A549 (cell line): ENCODE data around the gene RABEP1. TPM values are rescaled to one million over a fixed set of nuclear protein-coding genes. Genes with fewer than 3 reads are reported as not detected.

Experiments
- ATAC-seq, 2 experiments: fragments of 200-7000 bp in 1 of 2; fragments of >200 bp in 1 of 2; cut with Nextera tagmentation in 1 of 2; cut with Tn5 transposase in 1 of 2; 3 replicates each; pipeline versions ENCODE4 v1.8.0 to v1.9.1; 2018 to 2020; ENCODE audit warnings: mild to moderate bottlenecking in 1 of 2, moderate library complexity in 1 of 2
- CTCF ChIA-PET: fragments of 300-600 bp; sonication (Branson Sonifier 250); formaldehyde crosslinking; extraction: SDS; loops from one replicate; lab custom pipeline; 2021; ENCODE audit warnings: antibody characterized with exemption, inconsistent platforms; lab: Yijun Ruan, JAX
- POLR2A ChIA-PET: fragments of 350-600 bp; formaldehyde crosslinking; extraction: SDS; loops from one replicate; lab custom pipeline; 2021; ENCODE audit warnings: antibody characterized with exemption, inconsistent platforms; lab: Yijun Ruan, JAX
- DNase-seq, 2 experiments: peaks; one replicate each; pipeline versions ENCODE4 v3.0.0 to v3.0.0-alpha.2; 2011 to 2016; ENCODE audit warnings: low read depth in 1 of 2, low spot score in 1 of 2
- FAIRE-seq: peaks from 2 replicates; lab custom pipeline; 2011; peaks lifted over from hg19 to GRCh38; lab: Jason Lieb, UNC
- H3K27ac ChIP-seq, 2 experiments: fragments of >200 bp; sonication (Bioruptor Twin); formaldehyde crosslinking; 3 replicates each; pipeline ENCODE4 v1.5.1; 2016 to 2017
- H3K4me1 ChIP-seq: fragments of >200 bp; sonication (Bioruptor Twin); formaldehyde crosslinking; 3 replicates; pipeline ENCODE4 v1.6.1; 2016
- H3K4me2 ChIP-seq: fragments of >200 bp; sonication (Bioruptor Twin); formaldehyde crosslinking; 3 replicates; pipeline ENCODE4 v1.6.1; 2016
- H3K4me3 ChIP-seq: fragments of >200 bp; sonication (Bioruptor Twin); formaldehyde crosslinking; 3 replicates; pipeline ENCODE4 v1.5.1; 2016
- H3K9me3 ChIP-seq: fragments of >200 bp; sonication (Bioruptor Twin); formaldehyde crosslinking; 3 replicates; pipeline ENCODE4 v1.6.1; 2016
- ATOH8 ChIP-seq: fragments of 250-450 bp; sonication (Bioruptor Pico); IDR thresholded peaks from 2 replicates; pipeline ENCODE4 v1.5.0; 2020; ENCODE audit warnings: low read depth, mild to moderate bottlenecking, moderate library complexity
- BCL3 ChIP-seq: fragments of >200 bp; sonication (Bioruptor Twin); formaldehyde crosslinking; IDR thresholded peaks from 3 replicates; pipeline ENCODE4 v1.6.1; 2016
- CBX8 ChIP-seq: fragments of 200-600 bp; sonication (generic); IDR thresholded peaks from 2 replicates; pipeline ENCODE4 v1.6.1; 2016
- CHD2 ChIP-seq: fragments of 150-350 bp; IDR thresholded peaks from 2 replicates; pipeline ENCODE4 v1.6.1; 2014; ENCODE audit warnings: low read length; ENCODE audit not compliant: partially characterized antibody
- CTCF ChIP-seq: fragments of >200 bp; sonication (Bioruptor Twin); formaldehyde crosslinking; IDR thresholded peaks from 3 replicates; pipeline ENCODE4 v1.5.1; 2016
- FOSL2 ChIP-seq, 2 experiments: fragments of 450-650 bp in 1 of 2; fragments of >200 bp in 1 of 2; sonication (Bioruptor Twin) in 1 of 2; formaldehyde crosslinking; IDR thresholded peaks; 2 replicates each; pipeline versions ENCODE4 v1.5.0 to v1.6.1; 2016 to 2020; ENCODE audit warnings: mild to moderate bottlenecking in 1 of 2, moderate library complexity in 1 of 2
- HOXB5 ChIP-seq: fragments of 250-450 bp; sonication (Bioruptor Pico); IDR thresholded peaks from 2 replicates; pipeline ENCODE4 v1.5.0; 2020; ENCODE audit warnings: mild to moderate bottlenecking, moderate library complexity
- MAX ChIP-seq: IDR thresholded peaks from 2 replicates; pipeline ENCODE4 v1.6.1; 2012
- MYC ChIP-seq: IDR thresholded peaks from 2 replicates; pipeline ENCODE4 v1.6.1; 2012; ENCODE audit warnings: mild to moderate bottlenecking, inconsistent platforms, low read length, improper control_type of control experiment, borderline replicate concordance
- NPAS2 ChIP-seq: fragments of 250-450 bp; sonication (Bioruptor Pico); IDR thresholded peaks from 2 replicates; pipeline ENCODE4 v1.8.0; 2022; ENCODE audit warnings: mild to moderate bottlenecking, moderate library complexity, borderline replicate concordance
- PBX3 ChIP-seq: IDR thresholded peaks from 2 replicates; pipeline ENCODE4 v1.6.1; 2012
- RAD21 ChIP-seq, 2 experiments: fragments of >200 bp in 1 of 2; sonication (Bioruptor Twin) in 1 of 2; formaldehyde crosslinking in 1 of 2; IDR thresholded peaks in 1 of 2; conservative IDR thresholded peaks in 1 of 2; 2 replicates in 1 of 2; 3 replicates in 1 of 2; pipeline ENCODE4 v1.6.1; 2012 to 2018; ENCODE audit warnings: inconsistent platforms in 1 of 2
- SMC3 ChIP-seq: fragments of >200 bp; sonication (Bioruptor Twin); formaldehyde crosslinking; IDR thresholded peaks from 3 replicates; pipeline ENCODE4 v1.6.1; 2018; ENCODE audit warnings: inconsistent platforms
- TP53 ChIP-seq: fragments of 250-450 bp; sonication (Bioruptor Pico); IDR thresholded peaks from 2 replicates; pipeline ENCODE4 v1.5.0; 2021; ENCODE audit warnings: mild to moderate bottlenecking, moderate library complexity
- USF2 ChIP-seq: fragments of 450-650 bp; IDR thresholded peaks from 2 replicates; pipeline ENCODE4 v1.6.1; 2014; ENCODE audit warnings: antibody characterized with exemption
- ZFP36 ChIP-seq: fragments of 450-650 bp; IDR thresholded peaks from 2 replicates; pipeline ENCODE4 v1.6.1; 2014; ENCODE audit warnings: borderline replicate concordance; ENCODE audit not compliant: partially characterized antibody
- ZNF302 ChIP-seq: fragments of 250-450 bp; sonication (Bioruptor Pico); IDR thresholded peaks from 2 replicates; pipeline ENCODE4 v1.9.0; 2021; ENCODE audit warnings: inconsistent platforms, mild to moderate bottlenecking, moderate library complexity
- ZSCAN20 ChIP-seq: fragments of 250-450 bp; sonication (Bioruptor Pico); IDR thresholded peaks from 2 replicates; pipeline ENCODE4 v1.8.0; 2022; ENCODE audit warnings: mild to moderate bottlenecking, moderate library complexity
- WGBS: methylation state at CpG from one replicate; pipeline ENCODE4 v1.1.6; 2017; ENCODE audit errors: missing lambda C conversion rate; 5-methylcytosine and 5-hydroxymethylcytosine counted together
- polyA plus RNA-seq, 4 experiments: library from polyadenylated mRNA; depleted of rRNA in 3 of 4; stranded (reverse); fragments of >200 nt; fragmentation: RNase III in 1 of 4; extraction: RNeasy Plus Mini Kit Qiagen cat#74134 plus additional on column Dnase treatment in 1 of 4; gene quantifications; 2 replicates in 3 of 4; 3 replicates in 1 of 4; pipeline ENCODE4 v1.2.3, GENCODE V29; 2011 to 2017
- TF ChIP-seq, protein P1 (sequence below): fragments of 200-600 bp; sonication (generic); IDR thresholded peaks from 2 replicates; pipeline ENCODE4 v1.6.1; 2016; ENCODE audit warnings: antibody characterized with exemption, mild to moderate bottlenecking, moderate library complexity

RABEP1 gene
- polyA plus RNA-seq, 2 of the 4 experiments (the other 2 are of a cell fraction): 44.7 to 65.5 TPM

GRCh38 chr17:5430413-5430999 is 148.4 kb downstream of the RABEP1 start:
- Histone ChIP-seq H3K27ac (no peak overlapping the region), H3K4me1 (peaks cover 5% of the 10 kb centered on the region; the same call in 1 of the 3 replicates), H3K9me3 (no peaks in the 10 kb centered on the region), H3K4me3 (no peak overlapping the region), H3K4me2 (no peak overlapping the region)
- CTCF ChIA-PET: interaction anchor here (1.3 to 9.3 kb wide), 3 partner anchors 8 to 11 kb away, joined by 3 to 178 read pairs (median 5); partner anchors contain the start of genes C1QBP and NUP88
- TF ChIP-seq CHD2: no peak
- no peak for TF ChIP-seq FOSL2 (IDR thresholded peaks at IDR 0.05)
- no peak for TF ChIP-seq FOSL2 (CRISPR knock-in tag; IDR thresholded peaks at IDR 0.05)
- TF ChIP-seq CBX8: no peak
- TF ChIP-seq CTCF: no peak
- TF ChIP-seq MYC: no peak
- no peak for TF ChIP-seq MAX
- TF ChIP-seq ZFP36: no peak
- TF ChIP-seq RAD21 (conservative IDR thresholded peaks at IDR 0.05 in 1 of 2, IDR thresholded peaks at IDR 0.05 in 1 of 2): no peak
- no peak for TF ChIP-seq ZSCAN20
- no peak for TF ChIP-seq HOXB5 (CRISPR knock-in tag)
- TF ChIP-seq SMC3: no peak
- TF ChIP-seq PBX3: no peak
- no peak for TF ChIP-seq NPAS2 (CRISPR knock-in tag)
- TF ChIP-seq, protein P1, sequence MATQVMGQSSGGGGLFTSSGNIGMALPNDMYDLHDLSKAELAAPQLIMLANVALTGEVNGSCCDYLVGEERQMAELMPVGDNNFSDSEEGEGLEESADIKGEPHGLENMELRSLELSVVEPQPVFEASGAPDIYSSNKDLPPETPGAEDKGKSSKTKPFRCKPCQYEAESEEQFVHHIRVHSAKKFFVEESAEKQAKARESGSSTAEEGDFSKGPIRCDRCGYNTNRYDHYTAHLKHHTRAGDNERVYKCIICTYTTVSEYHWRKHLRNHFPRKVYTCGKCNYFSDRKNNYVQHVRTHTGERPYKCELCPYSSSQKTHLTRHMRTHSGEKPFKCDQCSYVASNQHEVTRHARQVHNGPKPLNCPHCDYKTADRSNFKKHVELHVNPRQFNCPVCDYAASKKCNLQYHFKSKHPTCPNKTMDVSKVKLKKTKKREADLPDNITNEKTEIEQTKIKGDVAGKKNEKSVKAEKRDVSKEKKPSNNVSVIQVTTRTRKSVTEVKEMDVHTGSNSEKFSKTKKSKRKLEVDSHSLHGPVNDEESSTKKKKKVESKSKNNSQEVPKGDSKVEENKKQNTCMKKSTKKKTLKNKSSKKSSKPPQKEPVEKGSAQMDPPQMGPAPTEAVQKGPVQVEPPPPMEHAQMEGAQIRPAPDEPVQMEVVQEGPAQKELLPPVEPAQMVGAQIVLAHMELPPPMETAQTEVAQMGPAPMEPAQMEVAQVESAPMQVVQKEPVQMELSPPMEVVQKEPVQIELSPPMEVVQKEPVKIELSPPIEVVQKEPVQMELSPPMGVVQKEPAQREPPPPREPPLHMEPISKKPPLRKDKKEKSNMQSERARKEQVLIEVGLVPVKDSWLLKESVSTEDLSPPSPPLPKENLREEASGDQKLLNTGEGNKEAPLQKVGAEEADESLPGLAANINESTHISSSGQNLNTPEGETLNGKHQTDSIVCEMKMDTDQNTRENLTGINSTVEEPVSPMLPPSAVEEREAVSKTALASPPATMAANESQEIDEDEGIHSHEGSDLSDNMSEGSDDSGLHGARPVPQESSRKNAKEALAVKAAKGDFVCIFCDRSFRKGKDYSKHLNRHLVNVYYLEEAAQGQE: no peak
- TF ChIP-seq USF2: no peak
- no peak for TF ChIP-seq ATOH8
- no peak for TF ChIP-seq TP53 (CRISPR knock-in tag)
- no peak for TF ChIP-seq BCL3
- TF ChIP-seq ZNF302 (CRISPR knock-in tag): no peak
- ATAC-seq (peak; percentile 11 to 20; a peak in 2 of 6 replicates), DNase-seq (no peak), FAIRE-seq (no peak)
- POLR2A ChIA-PET: interaction anchor here (2.5 kb wide), 1 partner anchor 11 kb away, joined by 18 read pairs; the partner anchor contains the start of genes NUP88 and RPAIN
- WGBS: 96% methylated on average over 3 of the region's 3 CpGs
